ENCODE data around the gene CREB3L2. TPM values are rescaled to one million over a fixed set of nuclear protein-coding genes. Genes with fewer than 3 reads are reported as not detected.

CREB3L2 gene
- polyA plus RNA-seq, 1 of the 3 experiments (the other 2 are of a cell fraction) = 22.9 TPM

GRCh38 chr7:137944168-137944567 is 57.7 kb downstream of the CREB3L2 start:
- Histone ChIP-seq H3K4me1 (ENCODE audit: control insufficient read depth in 1 of 2, insufficient read depth in 2 of 2, low read depth in 1 of 2, low read length in 1 of 2) (peaks cover 3 to 6% of the 10 kb centered on the region in 2 experiments; a peak in 2 of 4 replicates), H3K9me3 (no peaks in the 10 kb centered on the region), H3F3A (replicated peaks; ENCODE audit: insufficient read depth) (peaks cover 3% of the 10 kb centered on the region), H2AFZ (ENCODE audit: low read depth) (no peak overlapping the region), H3K27me3 (ENCODE audit: insufficient read depth) (no peaks in the 10 kb centered on the region), H3K27ac (ENCODE audit: low read depth in 2 of 2, low read length in 1 of 2) (no peak overlapping the region), H3K79me2 (ENCODE audit: insufficient read depth) (peaks cover 93% of the 10 kb centered on the region), H3K9ac (no peak overlapping the region), H3K36me3 (replicated peaks in 1 of 2; ENCODE audit: control insufficient read depth in 1 of 2, insufficient read depth in 2 of 2, low read length in 1 of 2) (peaks cover 2 to 15% of the 10 kb centered on the region in 2 experiments), H4K20me1 (ENCODE audit: insufficient read depth) (no peaks in the 10 kb centered on the region; the same call in 1 of the 2 replicates), H3K4me2 (no peak overlapping the region), H3K9me2 (no peaks in the 10 kb centered on the region), H3K4me3 (ENCODE audit: low read depth in 2 of 2, low read length in 1 of 2) (no peak overlapping the region)
- 92% methylated on average over 6 of the region's 6 CpGs for WGBS (ENCODE audit: low lambda C conversion rate)
- ChIA-PET POLR2A (no interaction called here), CTCF (interaction anchor here (1.0 to 2.0 kb wide), 2 partner anchors 11 to 18 kb away, joined by 3 to 6 read pairs; no protein-coding TSS in a partner anchor)
- TF ChIP-seq POLR2AphosphoS5 (IDR thresholded peaks at IDR 0.05; ENCODE audit: low read depth, low read length) (no peak), MAX (IDR thresholded peaks at IDR 0.05; ENCODE audit: low read depth) (no peak), FOXJ3 (CRISPR knock-in tag; IDR thresholded peaks at IDR 0.05) (no peak), ZBTB33 (IDR thresholded peaks at IDR 0.05; ENCODE audit: borderline replicate concordance, low read depth) (no peak), IRF3 (IDR thresholded peaks at IDR 0.05; ENCODE audit: low read depth, low read length) (no peak), RCOR1 (IDR thresholded peaks at IDR 0.05; ENCODE audit: low read length) (no peak), USF2 (IDR thresholded peaks at IDR 0.05; ENCODE audit: borderline replicate concordance, low read depth, low read length) (no peak), NRF1 (IDR thresholded peaks at IDR 0.05; ENCODE audit: low read depth, low read length) (no peak), RAD21 (IDR thresholded peaks at IDR 0.05; ENCODE audit: low read length) (no peak), SMC3 (IDR thresholded peaks at IDR 0.05; ENCODE audit: low read depth, low read length) (no peak), EZH2phosphoT487 (IDR thresholded peaks at IDR 0.05; ENCODE audit: borderline replicate concordance, low read depth) (no peak), RXRA (IDR thresholded peaks at IDR 0.05; ENCODE audit: borderline replicate concordance, low read depth) (no peak), GATA2 (CRISPR knock-in tag; IDR thresholded peaks at IDR 0.05) (no peak), PBX3 (IDR thresholded peaks at IDR 0.05) (no peak), MXI1 (IDR thresholded peaks at IDR 0.05; ENCODE audit: low read depth, low read length) (no peak), TAF1 (IDR thresholded peaks at IDR 0.05; ENCODE audit: borderline replicate concordance, low read depth, low read length) (no peak), JUND (IDR thresholded peaks at IDR 0.05) (no peak), MEF2A (IDR thresholded peaks at IDR 0.05; ENCODE audit: borderline replicate concordance, low read depth) (no peak), REST (IDR thresholded peaks at IDR 0.05; ENCODE audit: low read depth, low read length) (no peak), RFX5 (IDR thresholded peaks at IDR 0.05; ENCODE audit: low read length) (no peak)
- no peak for DNase-seq

Measured in SK-N-SH (cell line).